GM10248 (cell line): Measurements from ENCODE around the gene WDFY2.
A peak's percentile ranks its signal among the peaks of the same experiment; 100 is the strongest.

ENCODE experiments used
- CTCF ChIA-PET: fragments of 300-600 bp; sonication (Branson Sonifier 250); formaldehyde crosslinking; extraction: SDS; loops from one replicate; lab custom pipeline; 2021; ENCODE audit warnings: antibody characterized with exemption; lab: Yijun Ruan, JAX
- POLR2A ChIA-PET: fragments of 350-650 bp; sonication (Branson Sonifier 250); formaldehyde crosslinking; extraction: SDS; loops from one replicate; lab custom pipeline; 2020; ENCODE audit warnings: antibody characterized with exemption; lab: Yijun Ruan, JAX
- DNase-seq: peaks from one replicate; pipeline ENCODE4 v3.0.0; 2012; ENCODE audit errors: extremely low spot score
- CTCF ChIP-seq: IDR thresholded peaks from 2 replicates; pipeline ENCODE4 v1.5.1; 2012; ENCODE audit warnings: mild to moderate bottlenecking, low read depth; ENCODE audit errors: extremely low read depth, missing control alignments, control extremely low read depth

WDFY2 gene

GRCh38 chr13:51765142-51765515 lies 180.9 kb downstream of the WDFY2 start:
- TF ChIP-seq CTCF = no peak
- CTCF ChIA-PET = interaction anchor here (0.7 to 1.9 kb wide), 6 partner anchors 11 to 686 kb away, joined by 3 to 8 read pairs (median 3); partner anchors contain the start of gene VPS36
- POLR2A ChIA-PET = interaction anchor here (1.8 kb wide), 1 partner anchor 312 kb away, joined by 13 read pairs; the partner anchor contains the start of gene INTS6
- DNase-seq = no peak

GRCh38 chr13:51767100-51767499 lies 182.8 kb downstream of the WDFY2 start:
- peak; percentile 4 for TF ChIP-seq CTCF
- no peak for DNase-seq
- ChIA-PET POLR2A (no interaction called here), CTCF (interaction anchor here (0.7 kb wide), 1 partner anchor 9 kb away, joined by 4 read pairs; no protein-coding TSS in a partner anchor)

- no peak for TF ChIP-seq CTCF
- ChIA-PET POLR2A (interaction anchor here (0.6 kb wide), 1 partner anchor 636 kb away, joined by 3 read pairs; no protein-coding TSS in a partner anchor), CTCF (interaction anchor here (0.8 kb wide), 1 partner anchor 37 kb away, joined by 3 read pairs; no protein-coding TSS in a partner anchor)
- DNase-seq = no peak
Measured at GRCh38 chr13:51768378-51768921, 184.2 kb downstream of the WDFY2 start.

GRCh38 chr13:51768976-51769375 lies 184.7 kb downstream of the WDFY2 start:
- ChIA-PET CTCF (interaction anchor here (0.8 kb wide), 1 partner anchor 37 kb away, joined by 3 read pairs; no protein-coding TSS in a partner anchor), POLR2A (interaction anchor here (0.6 kb wide), 1 partner anchor 637 kb away, joined by 3 read pairs; no protein-coding TSS in a partner anchor)
- DNase-seq = no peak
- TF ChIP-seq CTCF = no peak

- DNase-seq = no peak
- POLR2A ChIA-PET = interaction anchor here (1.3 kb wide), 1 partner anchor 317 kb away, joined by 8 read pairs; the partner anchor contains the start of gene INTS6
- no peak for TF ChIP-seq CTCF
- CTCF ChIA-PET = interaction anchor here (0.8 to 1.2 kb wide), 2 partner anchors 38 to 46 kb away, joined by 3 read pairs; no protein-coding TSS in a partner anchor
Measured at GRCh38 chr13:51769455-51770127, 185.3 kb downstream of the WDFY2 start.

- TF ChIP-seq CTCF = no peak
- no peak for DNase-seq
- POLR2A ChIA-PET = interaction anchor here (1.3 kb wide), 1 partner anchor 317 kb away, joined by 8 read pairs; the partner anchor contains the start of gene INTS6
- CTCF ChIA-PET = interaction anchor here (1.2 kb wide), 1 partner anchor 45 kb away, joined by 3 read pairs; no protein-coding TSS in a partner anchor
Measured at GRCh38 chr13:51770160-51770559, 185.9 kb downstream of the WDFY2 start.
